Suprapubic skin (tissue), 4 donors: Measurements from ENCODE around the gene MAP7D2. TPM values are rescaled to one million over a fixed set of nuclear protein-coding genes. Genes with fewer than 3 reads are reported as not detected.

Experiments used
- DNase-seq, 2 donors: peaks; one replicate each; pipeline ENCODE4 v3.0.0-alpha.2; 2019; ENCODE audit warnings: low spot score in 2 of 2
- H3K27ac ChIP-seq: fragments of 200-600 bp; sonication (generic); one replicate; pipeline ENCODE4 v1.5.1; 2019
- H3K27me3 ChIP-seq: fragments of 200-600 bp; sonication (generic); one replicate; pipeline ENCODE4 v1.5.1; 2019
- H3K36me3 ChIP-seq: fragments of 200-600 bp; sonication (generic); one replicate; pipeline ENCODE4 v1.5.1; 2019
- H3K4me1 ChIP-seq: fragments of 200-600 bp; sonication (generic); one replicate; pipeline ENCODE4 v1.5.1; 2019
- H3K4me3 ChIP-seq: fragments of 200-600 bp; sonication (generic); one replicate; pipeline ENCODE4 v1.5.1; 2019; ENCODE audit warnings: mild to moderate bottlenecking
- H3K9me3 ChIP-seq: fragments of 200-600 bp; sonication (generic); one replicate; pipeline ENCODE4 v1.5.1; 2019
- CTCF ChIP-seq, 2 donors: fragments of 200-600 bp in 1 of 2; fragments of 450-650 bp in 1 of 2; sonication (generic) in 1 of 2; IDR thresholded peaks; one replicate each; pipeline ENCODE4 v1.5.1; 2016 to 2019; ENCODE audit warnings: antibody characterized with exemption in 2 of 2, mild to moderate bottlenecking in 1 of 2, moderate library complexity in 1 of 2
- EP300 ChIP-seq: sonication (generic); formaldehyde crosslinking; IDR thresholded peaks from one replicate; pipeline ENCODE4 v1.6.1; 2017; ENCODE audit warnings: antibody characterized with exemption
- POLR2A ChIP-seq, 2 donors: fragments of 450-650 bp; IDR thresholded peaks; one replicate each; pipeline ENCODE4 v1.6.1; 2017; ENCODE audit warnings: antibody characterized with exemption in 2 of 2, mild to moderate bottlenecking in 2 of 2, moderate library complexity in 2 of 2
- POLR2AphosphoS5 ChIP-seq, 3 donors: sonication (generic); formaldehyde crosslinking; IDR thresholded peaks; one replicate each; pipeline ENCODE4 v1.6.1; 2017; ENCODE audit warnings: antibody characterized with exemption in 3 of 3
- WGBS: methylation state at CpG from one replicate; pipeline ENCODE4 v1.1.5; 2018; 5-methylcytosine and 5-hydroxymethylcytosine counted together
- total RNA-seq, 4 donors: library from RNA; depleted of rRNA; stranded (reverse); fragments of >200 nt; gene quantifications; one replicate each; pipeline ENCODE4 v1.1.0, GENCODE V29; 2016

MAP7D2 gene
- total RNA-seq, 4 donors from 2014 or later = 0.78 to 6.3 (median 1.4) TPM; not detected in 1

GRCh38 chrX:20139966-20140365 lies 23.3 kb upstream of the MAP7D2 start:
- Histone ChIP-seq H3K4me3 (peak overlapping the region; percentile 73), H3K27me3 (no peaks in the 10 kb centered on the region), H3K27ac (peak overlapping the region; percentile 41), H3K36me3 (peaks cover 4% of the 10 kb centered on the region), H3K9me3 (no peaks in the 10 kb centered on the region), H3K4me1 (peaks cover 12% of the 10 kb centered on the region)
- TF ChIP-seq CTCF (IDR thresholded peaks at IDR 0.05) (no peak), EP300 (no peak), POLR2AphosphoS5 (IDR thresholded peaks at IDR 0.05) (no peak), POLR2A (IDR thresholded peaks at IDR 0.05) (no peak)
- DNase-seq = no peak
- WGBS = 47% methylated on average over 2 of the region's 2 CpGs

- WGBS = 93% methylated on average over 5 of the region's 5 CpGs
- Histone ChIP-seq H3K27ac (no peak overlapping the region), H3K4me3 (no peak overlapping the region), H3K4me1 (peaks cover 12% of the 10 kb centered on the region), H3K27me3 (no peaks in the 10 kb centered on the region), H3K36me3 (peaks cover 14% of the 10 kb centered on the region), H3K9me3 (no peaks in the 10 kb centered on the region)
- no peak for TF ChIP-seq EP300
- TF ChIP-seq CTCF (IDR thresholded peaks at IDR 0.05) = no peak
- TF ChIP-seq POLR2AphosphoS5 (IDR thresholded peaks at IDR 0.05) = no peak
- no peak for TF ChIP-seq POLR2A (IDR thresholded peaks at IDR 0.05)
- DNase-seq = no peak
Observed at GRCh38 chrX:20135944-20136343, 19.2 kb upstream of the MAP7D2 start.

GRCh38 chrX:20132666-20133065 lies 16.0 kb upstream of the MAP7D2 start:
- Histone ChIP-seq H3K27ac (no peak overlapping the region), H3K36me3 (peaks cover 23% of the 10 kb centered on the region), H3K9me3 (no peaks in the 10 kb centered on the region), H3K4me3 (no peak overlapping the region), H3K4me1 (peaks cover 6% of the 10 kb centered on the region), H3K27me3 (no peaks in the 10 kb centered on the region)
- DNase-seq = no peak
- no peak for TF ChIP-seq POLR2A (IDR thresholded peaks at IDR 0.05)
- no peak for TF ChIP-seq EP300
- TF ChIP-seq CTCF (IDR thresholded peaks at IDR 0.05) = no peak
- no peak for TF ChIP-seq POLR2AphosphoS5 (IDR thresholded peaks at IDR 0.05)
- 96% methylated on average over 1 of the region's 1 CpG for WGBS

- 97% methylated on average over 1 of the region's 1 CpG for WGBS
- Histone ChIP-seq H3K4me1 (peaks cover 6% of the 10 kb centered on the region), H3K27me3 (no peaks in the 10 kb centered on the region), H3K4me3 (no peak overlapping the region), H3K9me3 (no peaks in the 10 kb centered on the region), H3K27ac (no peak overlapping the region), H3K36me3 (peaks cover 18% of the 10 kb centered on the region)
- no peak for DNase-seq
- TF ChIP-seq CTCF (IDR thresholded peaks at IDR 0.05) (no peak), POLR2A (IDR thresholded peaks at IDR 0.05) (no peak), EP300 (no peak), POLR2AphosphoS5 (IDR thresholded peaks at IDR 0.05) (no peak)
Observed at GRCh38 chrX:20130357-20130756, 13.7 kb upstream of the MAP7D2 start.

GRCh38 chrX:20129547-20129946 lies 12.8 kb upstream of the MAP7D2 start:
- DNase-seq = no peak
- peaks cover 18% of the 10 kb centered on the region for H3K36me3 ChIP-seq
- TF ChIP-seq POLR2AphosphoS5 (IDR thresholded peaks at IDR 0.05) (no peak), POLR2A (IDR thresholded peaks at IDR 0.05) (no peak), EP300 (no peak), CTCF (IDR thresholded peaks at IDR 0.05) (no peak)
- WGBS = 91% methylated on average over 1 of the region's 1 CpG
- no peak overlapping the region for H3K4me3 ChIP-seq
- peaks cover 6% of the 10 kb centered on the region for H3K4me1 ChIP-seq
- H3K9me3 ChIP-seq = no peaks in the 10 kb centered on the region
- no peaks in the 10 kb centered on the region for H3K27me3 ChIP-seq
- H3K27ac ChIP-seq = no peak overlapping the region
